ENCODE data around the gene ATP8A2. TPM values are rescaled to one million over a fixed set of nuclear protein-coding genes. Genes with fewer than 3 reads are reported as not detected.

ATP8A2 gene
- polyA plus RNA-seq, 3 donors from 2014 or later = 0.20 to 0.38 TPM; not detected in 1

DNA sequence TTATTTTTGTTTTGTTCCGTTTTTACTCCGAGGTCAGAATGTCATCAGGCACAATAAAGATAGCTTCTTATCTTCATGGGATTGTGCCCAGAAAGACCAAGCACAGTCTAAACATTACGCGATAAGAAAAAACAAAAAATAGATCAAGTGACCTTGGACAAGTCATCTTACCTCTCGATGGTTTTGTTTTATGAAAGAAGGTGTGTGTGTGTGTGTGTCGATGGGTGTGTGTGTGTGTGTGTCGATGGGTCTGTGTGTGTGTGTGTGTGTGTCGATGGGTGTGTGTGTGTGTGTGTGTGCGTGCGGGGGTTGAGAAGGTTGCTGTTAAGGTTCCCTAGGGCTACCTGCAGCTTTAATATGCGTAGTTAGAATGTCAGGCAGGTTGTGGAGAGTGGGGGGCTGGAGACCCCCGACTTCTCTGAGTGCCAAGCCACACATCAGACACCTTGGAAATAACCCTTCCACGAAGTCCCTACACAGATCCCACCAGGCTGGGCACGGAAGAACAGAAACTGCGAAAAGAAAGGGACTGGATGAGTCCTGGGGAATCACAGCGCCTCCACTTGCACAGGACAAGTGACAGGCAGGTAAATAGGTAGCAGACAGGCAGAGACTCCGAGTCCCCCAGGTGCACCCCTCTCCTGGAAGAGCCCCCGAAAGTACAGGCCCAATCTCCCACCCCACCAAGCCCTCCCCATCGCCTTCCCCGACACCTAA lies 458 bp upstream of the ATP8A2 start:
- H3K36me3 Mint-ChIP-seq = no peaks in the 10 kb centered on the region
- H3K4me1 Mint-ChIP-seq = peaks cover 3 to 7% of the 10 kb centered on the region in 2 donors
- peak overlapping the region in 2 of 5 donors; percentile 35 to 43 for H3K4me3 Mint-ChIP-seq
- peaks cover 0 to 8% (median 0%) of the 10 kb centered on the region in 6 donors for H3K9me3 Mint-ChIP-seq
- peaks cover 12 to 24% (median 20%) of the 10 kb centered on the region in 3 donors for H3K27me3 Mint-ChIP-seq (ENCODE audit: low read depth in 3 of 3)
- no peak overlapping the region for H3K27ac Mint-ChIP-seq
- no peak for DNase-seq

DNA sequence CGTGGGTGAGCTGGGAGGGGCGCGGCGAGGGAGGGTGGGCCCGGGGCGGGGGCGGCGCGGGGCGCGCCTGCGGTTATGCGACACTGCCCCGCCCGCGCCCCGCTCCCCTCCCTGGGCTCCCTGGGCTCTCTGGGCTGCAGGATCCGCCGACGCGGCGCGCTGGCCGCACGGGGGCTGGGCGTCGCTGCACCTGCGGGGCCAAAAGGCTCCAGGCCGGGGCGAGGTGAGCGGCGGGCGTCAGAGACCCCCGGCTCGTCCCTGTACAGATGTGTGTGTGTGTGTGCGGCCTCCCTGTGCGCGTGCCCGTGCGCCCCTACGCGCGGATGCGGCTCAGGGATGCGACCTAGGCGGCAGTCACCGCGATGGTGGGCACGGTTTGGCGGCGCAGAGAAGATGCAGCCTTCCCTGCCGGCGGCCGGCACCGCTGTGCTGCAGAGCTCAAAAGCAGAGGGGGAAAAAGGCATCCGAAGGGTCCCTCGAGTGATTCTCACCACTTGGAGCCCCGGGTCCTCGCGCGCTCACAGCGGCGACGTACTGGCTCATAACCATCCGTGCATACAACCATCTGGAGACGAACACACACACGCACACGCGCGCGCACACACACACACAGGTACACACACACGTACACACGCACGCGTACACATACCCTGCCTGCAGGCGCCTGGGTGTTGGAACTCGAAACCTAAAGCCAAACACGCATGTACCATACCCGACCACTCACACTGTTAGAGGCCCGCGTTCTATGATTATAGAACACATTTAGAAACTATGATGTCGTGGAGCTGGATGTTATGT lies 709 bp downstream of the ATP8A2 start:
- Mint-ChIP-seq H3K4me1 (peaks cover 3 to 7% of the 10 kb centered on the region in 2 donors), H3K27ac (no peak overlapping the region), H3K4me3 (no peak overlapping the region), H3K9me3 (peaks cover 0 to 8% (median 0%) of the 10 kb centered on the region in 6 donors), H3K36me3 (no peaks in the 10 kb centered on the region), H3K27me3 (ENCODE audit: low read depth in 3 of 3) (peaks cover 12 to 24% (median 20%) of the 10 kb centered on the region in 3 donors)
- no peak for DNase-seq

DNA sequence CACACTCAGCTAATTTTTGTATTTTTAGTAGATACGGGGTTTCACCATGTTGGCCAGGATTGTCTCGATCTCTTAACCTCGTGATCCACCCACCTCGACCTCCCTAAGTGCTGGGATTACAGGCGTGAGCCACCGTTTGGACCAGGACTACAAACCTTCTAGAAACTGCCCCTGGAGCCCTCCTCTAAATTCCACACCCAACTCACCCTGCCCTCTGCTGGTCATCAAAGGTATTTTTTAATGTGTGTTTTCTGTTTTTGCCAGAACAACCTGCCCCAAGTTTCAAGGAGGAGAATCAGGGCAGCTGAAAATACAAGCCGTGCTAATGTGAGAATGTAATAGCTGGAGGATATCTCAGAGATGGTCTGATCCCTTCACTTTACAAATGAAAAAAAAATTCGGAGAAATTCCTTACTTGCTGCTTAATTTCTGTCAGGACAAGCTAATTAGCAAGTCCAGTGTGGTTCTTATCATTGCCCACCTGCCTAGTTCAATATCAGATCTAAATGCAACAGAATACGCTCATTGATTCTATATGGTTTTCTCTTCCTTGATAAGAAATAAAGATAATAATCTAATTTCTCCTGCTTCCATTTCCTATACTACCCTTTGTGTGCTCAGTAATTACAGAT lies 4.1 kb downstream of the ATP8A2 start:
- Mint-ChIP-seq H3K27me3 (ENCODE audit: low read depth in 3 of 3) (peaks cover 10 to 28% (median 14%) of the 10 kb centered on the region in 3 donors), H3K36me3 (no peaks in the 10 kb centered on the region), H3K9me3 (peaks cover 0 to 6% (median 0%) of the 10 kb centered on the region in 6 donors), H3K27ac (no peak overlapping the region), H3K4me1 (peaks cover 3 to 7% of the 10 kb centered on the region in 2 donors), H3K4me3 (no peak overlapping the region)
- peak; percentile 6 to 34 (median 19) for DNase-seq

DNA sequence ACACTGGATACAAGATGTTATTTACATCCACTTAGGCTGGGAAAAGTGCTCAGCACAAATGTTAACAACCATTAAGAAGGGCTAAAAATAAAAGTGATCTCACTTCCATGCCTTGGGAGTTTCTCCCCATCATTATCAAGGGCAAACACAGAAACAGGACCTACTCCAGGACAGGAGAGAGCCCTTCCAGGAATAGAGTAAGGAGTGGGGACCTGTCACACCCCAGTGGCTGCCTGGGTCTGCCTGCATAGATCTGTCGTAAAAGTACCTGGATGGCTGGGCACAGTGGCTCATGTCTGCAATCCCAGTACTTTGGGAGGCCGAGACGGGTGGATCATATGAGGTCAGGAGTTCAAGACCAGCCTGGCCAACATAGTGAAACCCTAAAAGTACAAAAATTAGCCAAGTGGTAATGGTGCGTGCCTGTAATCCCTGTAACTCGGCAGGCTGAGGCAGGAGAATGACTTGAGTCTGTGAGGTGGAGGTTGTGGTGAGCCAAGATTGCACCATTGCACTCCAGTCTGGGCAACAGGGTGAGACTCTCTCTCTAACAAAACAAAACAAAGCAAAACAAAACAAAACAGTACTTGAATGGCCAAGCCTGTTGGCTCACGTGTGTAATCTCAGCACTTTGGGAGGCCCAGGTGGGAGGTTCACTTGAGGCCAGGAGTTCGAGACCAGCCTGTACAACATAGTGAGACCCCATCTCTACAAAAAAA lies 5.6 kb downstream of the ATP8A2 start:
- Mint-ChIP-seq H3K27me3 (ENCODE audit: low read depth in 3 of 3) (peaks cover 8 to 23% (median 11%) of the 10 kb centered on the region in 3 donors), H3K4me3 (no peak overlapping the region)

DNA sequence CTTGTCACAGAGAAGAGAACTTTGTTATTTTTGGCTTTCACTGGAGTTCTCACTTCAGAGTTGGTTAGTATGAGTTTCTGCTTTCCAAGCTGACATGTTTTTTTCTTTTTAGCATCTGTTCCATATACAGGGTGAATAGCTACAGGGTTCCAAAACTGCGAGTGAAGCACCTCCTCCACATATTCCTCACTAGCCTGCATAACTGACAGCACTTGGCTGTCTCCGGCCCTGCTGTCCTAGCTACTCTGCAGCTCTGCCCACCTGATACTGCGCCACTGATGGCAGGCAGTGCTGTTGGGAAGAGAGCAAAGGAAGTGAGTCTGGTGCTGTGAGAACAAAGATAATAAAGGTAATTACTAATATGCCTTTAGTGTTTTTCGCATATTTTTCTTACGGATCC lies 6.8 kb downstream of the ATP8A2 start:
- no peak for DNase-seq
- peaks cover 5 to 21% (median 7%) of the 10 kb centered on the region in 3 donors for H3K27me3 Mint-ChIP-seq (ENCODE audit: low read depth in 3 of 3)
- no peaks in the 10 kb centered on the region for H3K36me3 Mint-ChIP-seq
- H3K27ac Mint-ChIP-seq = no peak overlapping the region
- peaks cover 0 to 4% (median 0%) of the 10 kb centered on the region in 6 donors for H3K9me3 Mint-ChIP-seq
- H3K4me1 Mint-ChIP-seq = no peaks in the 10 kb centered on the region
- H3K4me3 Mint-ChIP-seq = no peak overlapping the region

More for the DNA sequence above, 5.6 kb downstream of the ATP8A2 start:
- Mint-ChIP-seq H3K9me3 (peaks cover 0 to 4% (median 0%) of the 10 kb centered on the region in 6 donors), H3K27ac (no peak overlapping the region), H3K36me3 (no peaks in the 10 kb centered on the region), H3K4me1 (no peaks in the 10 kb centered on the region)
- DNase-seq = no peak

DNA sequence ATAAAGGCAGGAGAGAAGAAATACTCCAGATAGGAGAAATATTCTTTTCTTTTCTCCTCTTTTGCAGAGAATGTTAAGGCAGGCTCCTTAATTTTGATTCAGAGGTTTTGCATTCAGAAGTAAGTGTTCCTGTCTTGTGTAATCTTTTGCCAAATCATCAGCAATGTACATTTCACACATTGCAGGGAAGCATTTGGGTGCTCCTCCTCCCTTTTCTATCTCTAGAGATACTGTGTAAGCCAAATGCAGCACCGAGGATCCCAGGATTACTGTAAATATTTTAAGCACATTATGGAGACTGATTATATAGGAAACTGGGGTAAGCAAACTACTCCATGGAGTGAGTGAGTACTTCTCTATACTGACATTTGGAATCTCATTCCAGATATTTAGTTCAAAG lies 7.2 kb downstream of the ATP8A2 start:
- H3K9me3 Mint-ChIP-seq = peaks cover 0 to 4% (median 0%) of the 10 kb centered on the region in 6 donors
- DNase-seq = no peak
- H3K36me3 Mint-ChIP-seq = no peaks in the 10 kb centered on the region
- no peaks in the 10 kb centered on the region for H3K4me1 Mint-ChIP-seq
- peaks cover 3 to 17% (median 5%) of the 10 kb centered on the region in 3 donors for H3K27me3 Mint-ChIP-seq (ENCODE audit: low read depth in 3 of 3)
- H3K27ac Mint-ChIP-seq = no peak overlapping the region
- no peak overlapping the region for H3K4me3 Mint-ChIP-seq

DNA sequence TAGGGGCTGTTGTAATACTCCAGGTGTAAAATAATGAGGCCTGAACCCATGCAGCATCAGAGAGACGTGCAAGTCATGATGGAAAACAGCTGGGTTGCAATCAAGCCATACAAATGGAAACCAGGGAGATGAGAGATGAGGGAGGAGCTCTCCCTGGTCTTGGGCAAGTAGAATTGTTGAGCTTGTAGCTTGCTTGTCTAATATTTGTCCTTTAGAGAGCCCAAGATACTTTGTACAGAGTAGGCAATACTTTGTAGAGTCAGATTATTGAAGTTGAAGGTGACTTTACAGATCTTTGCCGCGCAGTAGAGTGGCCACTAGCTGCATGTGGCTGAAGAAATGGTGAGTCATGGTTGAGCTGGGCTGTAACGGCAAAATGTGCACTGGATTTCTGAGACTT lies 8.3 kb downstream of the ATP8A2 start:
- peaks cover 3 to 21% (median 6%) of the 10 kb centered on the region in 3 donors for H3K27me3 Mint-ChIP-seq (ENCODE audit: low read depth in 3 of 3)
- H3K9me3 Mint-ChIP-seq = peaks cover 0 to 3% (median 0%) of the 10 kb centered on the region in 6 donors
- no peak overlapping the region for H3K4me3 Mint-ChIP-seq
- H3K4me1 Mint-ChIP-seq = no peaks in the 10 kb centered on the region
- no peak overlapping the region for H3K27ac Mint-ChIP-seq
- no peak for DNase-seq
- H3K36me3 Mint-ChIP-seq = no peaks in the 10 kb centered on the region

DNA sequence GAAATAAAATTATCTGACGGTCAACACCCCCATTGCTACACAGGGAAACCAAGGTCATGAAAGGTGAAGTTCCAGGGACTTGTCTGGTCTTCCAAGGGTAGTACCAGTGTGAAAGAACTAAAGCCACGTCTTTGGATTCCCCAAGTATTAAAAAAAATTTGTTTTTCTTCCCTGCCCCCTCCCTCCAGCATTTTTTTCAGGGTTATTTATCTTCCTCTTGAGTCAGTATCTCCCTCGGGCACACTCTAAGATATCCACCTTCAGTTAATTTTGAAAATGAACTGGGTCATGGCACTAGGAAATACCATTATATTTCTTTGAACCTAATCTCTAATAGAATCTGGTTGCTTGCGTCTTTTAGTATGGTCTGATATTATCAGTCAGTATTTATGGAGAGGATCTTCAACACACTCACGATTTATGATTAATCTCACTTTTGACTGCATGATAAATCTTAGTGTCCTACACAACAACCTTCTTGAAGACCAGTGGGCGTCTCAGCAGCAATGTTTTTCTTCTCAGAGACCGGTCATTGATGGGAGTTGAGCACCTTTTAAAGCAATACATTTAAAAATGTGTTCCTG lies 9.1 kb downstream of the ATP8A2 start:
- H3K9me3 Mint-ChIP-seq = no peaks in the 10 kb centered on the region
- DNase-seq = no peak
- no peaks in the 10 kb centered on the region for H3K4me1 Mint-ChIP-seq
- H3K36me3 Mint-ChIP-seq = no peaks in the 10 kb centered on the region
- no peak overlapping the region for H3K4me3 Mint-ChIP-seq
- H3K27ac Mint-ChIP-seq = no peak overlapping the region
- H3K27me3 Mint-ChIP-seq (ENCODE audit: low read depth in 3 of 3) = peaks cover 3 to 18% (median 6%) of the 10 kb centered on the region in 3 donors

DNA sequence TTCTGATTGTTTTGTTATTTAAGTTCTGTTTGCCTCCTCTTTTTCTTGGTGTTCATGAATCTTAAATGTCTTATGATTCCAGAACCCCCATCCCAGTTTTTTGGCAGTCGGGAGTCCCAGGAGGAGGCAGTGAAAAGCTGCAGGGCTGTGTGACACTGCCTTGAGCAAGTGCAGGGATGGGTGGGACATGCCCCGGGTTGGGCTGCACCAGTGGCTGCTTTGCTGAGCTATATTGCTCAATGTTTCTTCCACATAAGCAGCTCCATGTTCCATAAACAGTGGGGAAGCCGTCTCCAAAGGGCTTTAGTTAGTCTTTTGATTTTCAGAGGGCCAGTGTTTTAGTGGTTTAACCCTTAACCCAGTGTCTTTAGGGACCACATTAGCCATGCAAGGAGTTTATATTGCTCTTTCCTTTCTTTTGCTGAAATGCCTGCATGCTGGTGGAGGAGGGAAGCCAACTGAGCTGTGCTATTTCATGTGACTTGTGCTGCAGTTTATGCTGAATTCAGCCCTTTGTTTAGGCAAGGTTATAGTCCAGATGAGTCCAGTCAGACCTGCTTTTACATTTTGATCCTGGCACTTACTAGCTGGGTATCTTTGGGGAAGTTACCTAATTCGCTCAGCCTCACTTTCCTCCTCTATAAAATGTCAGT lies 13.1 kb downstream of the ATP8A2 start:
- Mint-ChIP-seq H3K36me3 (no peaks in the 10 kb centered on the region), H3K27me3 (ENCODE audit: low read depth in 3 of 3) (peaks cover 5 to 20% (median 6%) of the 10 kb centered on the region in 3 donors), H3K4me3 (no peak overlapping the region), H3K4me1 (no peaks in the 10 kb centered on the region), H3K27ac (no peak overlapping the region), H3K9me3 (peaks cover 0 to 2% (median 0%) of the 10 kb centered on the region in 6 donors)
- no peak for DNase-seq

DNA sequence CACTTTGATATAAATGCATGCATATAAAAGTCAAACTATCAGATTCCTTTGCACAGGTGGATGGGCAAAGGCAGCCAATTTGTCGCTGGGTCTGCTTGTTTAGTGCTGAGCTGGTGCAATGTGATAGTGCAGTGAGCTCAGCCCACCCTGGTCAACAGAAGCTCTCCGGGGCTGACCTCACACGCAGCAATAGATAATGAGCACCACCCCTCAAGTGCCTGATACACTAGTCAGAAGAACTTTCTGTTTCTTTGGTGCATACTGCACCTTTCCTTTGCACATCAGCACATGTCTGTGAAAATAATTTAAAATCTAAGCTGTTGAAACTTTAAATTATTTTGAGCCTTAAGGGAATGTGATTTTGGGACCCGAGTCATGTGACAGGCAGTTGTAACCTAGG lies 20.2 kb downstream of the ATP8A2 start:
- peaks cover 0 to 5% (median 5%) of the 10 kb centered on the region in 3 donors for H3K27me3 Mint-ChIP-seq (ENCODE audit: low read depth in 3 of 3)
- DNase-seq = no peak
- peaks cover 0 to 6% (median 0%) of the 10 kb centered on the region in 6 donors for H3K9me3 Mint-ChIP-seq
- H3K27ac Mint-ChIP-seq = no peak overlapping the region
- no peaks in the 10 kb centered on the region for H3K4me1 Mint-ChIP-seq
- H3K36me3 Mint-ChIP-seq = no peaks in the 10 kb centered on the region
- no peak overlapping the region for H3K4me3 Mint-ChIP-seq

DNA sequence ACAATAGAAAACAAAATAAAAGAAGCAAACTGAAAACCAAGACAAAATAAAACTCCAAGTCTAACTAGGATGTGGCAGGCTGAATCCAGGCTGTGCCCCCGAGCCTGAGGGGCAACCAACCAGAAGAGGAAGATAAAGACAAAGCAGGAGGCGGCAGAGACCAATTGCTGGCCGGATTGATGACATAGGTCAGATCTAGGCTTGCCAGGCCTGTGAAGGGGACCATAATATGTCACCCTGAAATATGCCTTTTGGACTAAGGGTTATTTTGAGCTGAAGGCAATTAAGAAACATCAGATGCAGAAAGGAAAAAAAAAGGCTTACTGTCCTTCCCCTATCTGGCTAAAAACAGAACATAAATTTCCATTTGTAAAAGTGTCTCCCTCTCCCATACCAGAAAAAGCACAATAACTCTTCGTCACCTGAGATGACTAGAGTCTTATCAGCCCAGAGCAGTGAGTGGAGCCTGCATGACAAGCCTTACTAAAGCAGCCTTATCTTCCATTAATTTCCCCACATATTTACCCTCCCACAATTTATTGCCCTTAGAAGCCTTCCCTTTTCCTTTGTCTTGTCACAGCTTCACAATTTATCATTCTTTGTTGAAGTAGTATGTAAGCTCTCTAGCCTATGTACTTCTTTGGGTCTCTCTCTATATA lies 22.8 kb downstream of the ATP8A2 start:
- no peaks in the 10 kb centered on the region for H3K36me3 Mint-ChIP-seq
- H3K9me3 Mint-ChIP-seq = peaks cover 0 to 8% (median 0%) of the 10 kb centered on the region in 6 donors
- no peak for DNase-seq
- no peaks in the 10 kb centered on the region for H3K4me1 Mint-ChIP-seq
- H3K4me3 Mint-ChIP-seq = no peak overlapping the region
- H3K27me3 Mint-ChIP-seq (ENCODE audit: low read depth in 3 of 3) = peaks cover 0 to 9% (median 3%) of the 10 kb centered on the region in 3 donors
- H3K27ac Mint-ChIP-seq = no peak overlapping the region

DNA sequence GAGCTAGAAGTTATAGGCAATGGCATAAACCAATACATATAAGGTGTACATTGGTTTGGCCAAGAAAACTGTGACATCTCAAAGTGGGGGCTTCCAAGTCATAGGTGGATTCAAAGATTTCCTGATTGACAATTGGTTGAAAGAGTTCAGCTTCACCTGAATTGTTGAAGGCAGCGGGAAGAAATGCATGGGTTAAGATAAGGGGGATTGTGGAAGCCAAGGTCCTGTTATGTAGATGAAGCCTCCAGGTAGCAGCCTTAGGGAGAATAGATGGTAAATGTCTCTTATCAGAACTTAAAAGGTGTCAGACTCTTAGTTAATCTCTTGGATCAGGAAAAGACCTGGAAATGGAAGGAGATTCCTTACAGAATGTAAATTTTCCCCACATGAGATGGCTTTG lies 26.0 kb downstream of the ATP8A2 start:
- Mint-ChIP-seq H3K27ac (no peak overlapping the region), H3K9me3 (peaks cover 0 to 9% (median 0%) of the 10 kb centered on the region in 6 donors), H3K4me1 (no peaks in the 10 kb centered on the region), H3K4me3 (no peak overlapping the region), H3K36me3 (no peaks in the 10 kb centered on the region), H3K27me3 (ENCODE audit: low read depth in 3 of 3) (peaks cover 0 to 12% (median 4%) of the 10 kb centered on the region in 3 donors)
- DNase-seq = no peak

Data from immature natural killer cell (primary cell).